ENCODE data around the gene DLST.
"Not testable (repeated sequence)": the region's sequence is repeated elsewhere in the genome, so short reads cannot be mapped to it uniquely, and the experiment has no call there.

The DLST gene

GRCh38 chr14:74920281-74920680 lies 38.6 kb downstream of the DLST start:
- no peak for DNase-seq

- no peak for DNase-seq
These were observed 39.4 kb downstream of the DLST start for GRCh38 chr14:74921053-74921620.

- no peak for DNase-seq
These were observed 40.5 kb downstream of the DLST start for GRCh38 chr14:74921987-74922751.

GRCh38 chr14:74922752-74923401 lies 41.2 kb downstream of the DLST start, which contains the start of gene RPS6KL1:
TSS of gene RPS6KL1 (minus strand) at chr14:74923260. CDS start at chr14:74921541, 1,719 bp downstream.
- DNase-seq = peak; percentile 83

- DNase-seq = no peak
These were observed 42.3 kb downstream of the DLST start for GRCh38 chr14:74924061-74924460.

- no peak for DNase-seq
These were observed 45.5 kb downstream of the DLST start for GRCh38 chr14:74927225-74927624.

GRCh38 chr14:74929242-74929641 lies 47.5 kb downstream of the DLST start:
- no peak for DNase-seq

GRCh38 chr14:74931744-74932143 lies 50.0 kb downstream of the DLST start:
- not testable (repeated sequence) for DNase-seq

GRCh38 chr14:74932401-74932901 lies 50.7 kb downstream of the DLST start:
- DNase-seq = no peak

GRCh38 chr14:74932936-74933335 lies 51.2 kb downstream of the DLST start:
- not testable (repeated sequence) for DNase-seq

GRCh38 chr14:74934041-74934440 lies 52.3 kb downstream of the DLST start:
- no peak for DNase-seq

- DNase-seq = no peak
These were observed 53.0 kb downstream of the DLST start for GRCh38 chr14:74934476-74935359.

- DNase-seq = no peak
These were observed 53.6 kb downstream of the DLST start for GRCh38 chr14:74935360-74935680.

- DNase-seq = no peak
These were observed 54.4 kb downstream of the DLST start for GRCh38 chr14:74936151-74936550.

GRCh38 chr14:74936731-74937130 lies 55.0 kb downstream of the DLST start:
- no peak for DNase-seq

GRCh38 chr14:74937171-74937570 lies 55.5 kb downstream of the DLST start:
- no peak for DNase-seq

- DNase-seq = no peak
These were observed 57.1 kb downstream of the DLST start for GRCh38 chr14:74938531-74939495.

- DNase-seq = no peak
These were observed 59.3 kb downstream of the DLST start for GRCh38 chr14:74940956-74941565.

GRCh38 chr14:74941676-74942097 lies 60.0 kb downstream of the DLST start:
- no peak for DNase-seq

- no peak for DNase-seq
These were observed 60.5 kb downstream of the DLST start for GRCh38 chr14:74942181-74942580.

- no peak for DNase-seq
These were observed 60.9 kb downstream of the DLST start for GRCh38 chr14:74942608-74943007.
